Stimulated activated CD8-positive, alpha-beta memory T cell treated with anti-CD3 and anti-CD28 coated beads, Interleukin-15, amount 100 ng/mL, for 1 hour (primary cell): ENCODE data around the gene ANKRD17.

Source experiments
- DNase-seq: peaks from one replicate; pipeline ENCODE4 v3.0.0-alpha.2; 2020; ENCODE audit warnings: low read depth

The ANKRD17 gene

GRCh38 chr4:73045879-73046278, 212.7 kb downstream of the ANKRD17 start:
- DNase-seq, result no peak

GRCh38 chr4:73037057-73037456, 221.5 kb downstream of the ANKRD17 start:
- DNase-seq, result no peak

- DNase-seq, result no peak
Measured at GRCh38 chr4:73036123-73036522, 222.5 kb downstream of the ANKRD17 start.

GRCh38 chr4:73034896-73035295, 223.7 kb downstream of the ANKRD17 start:
- DNase-seq, result no peak

- DNase-seq, result no peak
Measured at GRCh38 chr4:73028621-73029020, 230.0 kb downstream of the ANKRD17 start.
